H1 (cell line): ENCODE measurements around the gene UPK3BL2. TPM values are rescaled to one million over a fixed set of nuclear protein-coding genes. Genes with fewer than 3 reads are reported as not detected.
A peak's percentile ranks its signal among the peaks of the same experiment; 100 is the strongest.
"Not testable (repeated sequence)": the region's sequence is repeated elsewhere in the genome, so short reads cannot be mapped to it uniquely, and the experiment has no call there.

Experiments used
- CTCF ChIA-PET: fragments of 300-600 bp; sonication (Branson Sonifier 250); formaldehyde crosslinking; loops from one replicate; lab custom pipeline; 2021; ENCODE audit not compliant: partially characterized antibody; lab: Charles Lee
- POLR2A ChIA-PET: fragments of 300-600 bp; sonication (Branson Sonifier 250); formaldehyde crosslinking; loops from one replicate; lab custom pipeline; 2021; ENCODE audit warnings: inconsistent platforms; ENCODE audit not compliant: partially characterized antibody; lab: Charles Lee
- DNase-seq, 2 experiments: peaks; one replicate each; pipeline versions ENCODE4 v3.0.0 to v3.0.0-alpha.2; 2010 to 2022; ENCODE audit warnings: low spot score in 2 of 2, low read depth in 1 of 2, mixed read lengths in 1 of 2
- FAIRE-seq: peaks from 2 replicates; lab custom pipeline; 2011; peaks lifted over from hg19 to GRCh38; lab: Jason Lieb, UNC
- H2AFZ ChIP-seq: 2 replicates; pipeline ENCODE4 v1.8.1; 2012; ENCODE audit warnings: low read length, inconsistent platforms
- H2AK5ac ChIP-seq: 2 replicates; pipeline ENCODE4 v1.6.1; 2013; ENCODE audit warnings: low read depth, low read length
- H2BK120ac ChIP-seq: replicated peaks from 2 replicates; pipeline ENCODE3; 2013; ENCODE audit warnings: low read depth, low read length, inconsistent platforms
- H2BK12ac ChIP-seq: 2 replicates; pipeline ENCODE4 v1.6.1; 2013; ENCODE audit warnings: low read depth, low read length
- H2BK15ac ChIP-seq: 2 replicates; pipeline ENCODE4 v1.6.1; 2013; ENCODE audit warnings: low read length
- H2BK20ac ChIP-seq: 2 replicates; pipeline ENCODE4 v1.6.1; 2013; ENCODE audit warnings: low read length
- H2BK5ac ChIP-seq: 2 replicates; pipeline ENCODE4 v1.6.1; 2013; ENCODE audit warnings: low read depth, low read length
- H3K14ac ChIP-seq: 2 replicates; pipeline ENCODE4 v1.6.1; 2013; ENCODE audit warnings: inconsistent platforms; ENCODE audit not compliant: insufficient read length
- H3K18ac ChIP-seq: 2 replicates; pipeline ENCODE4 v1.6.1; 2013; ENCODE audit warnings: low read length; ENCODE audit errors: extremely low read depth
- H3K23ac ChIP-seq: 2 replicates; pipeline ENCODE4 v1.6.1; 2013; ENCODE audit warnings: inconsistent platforms; ENCODE audit not compliant: insufficient read length
- H3K23me2 ChIP-seq: 2 replicates; pipeline ENCODE4 v1.6.1; 2013; ENCODE audit warnings: low read depth, low read length
- H3K27ac ChIP-seq: 2 replicates; pipeline ENCODE4 v1.6.1; 2011; ENCODE audit warnings: low read depth, low read length, inconsistent platforms
- H3K27me3 ChIP-seq, 4 experiments: replicated peaks in 1 of 4; 1 replicate in 1 of 4; 2 replicates in 3 of 4; pipeline versions ENCODE4 v1.6.1 to v1.8.1; 2011 to 2013; ENCODE audit warnings: low read length in 3 of 4, mild to moderate bottlenecking in 3 of 4, inconsistent platforms in 2 of 4, mixed read lengths in 2 of 4, moderate library complexity in 1 of 4; ENCODE audit not compliant: control insufficient read depth in 3 of 4, insufficient read depth in 3 of 4; ENCODE audit errors: extremely low read depth in 1 of 4
- H3K36me3 ChIP-seq, 4 experiments: 2 replicates each; pipeline versions ENCODE4 v1.6.1 to v1.8.1; 2011 to 2013; ENCODE audit warnings: mild to moderate bottlenecking in 4 of 4, low read length in 3 of 4, moderate library complexity in 2 of 4, control low read depth in 1 of 4, inconsistent platforms in 1 of 4; ENCODE audit not compliant: insufficient read depth in 4 of 4, control insufficient read depth in 2 of 4
- H3K4ac ChIP-seq: replicated peaks from 2 replicates; pipeline ENCODE3; 2013; ENCODE audit warnings: low read length, low read depth, mixed read lengths, inconsistent platforms; ENCODE audit not compliant: insufficient read length
- H3K4me1 ChIP-seq, 4 experiments: replicated peaks in 1 of 4; 1 replicate in 1 of 4; 2 replicates in 3 of 4; pipeline versions ENCODE4 v1.6.1 to v1.8.1; 2011 to 2013; ENCODE audit warnings: low read length in 3 of 4, inconsistent platforms in 2 of 4, mixed read lengths in 1 of 4; ENCODE audit not compliant: insufficient read depth in 4 of 4, control insufficient read depth in 3 of 4
- H3K4me2 ChIP-seq, 2 experiments: 2 replicates each; pipeline versions ENCODE4 v1.6.1 to v1.8.1; 2011 to 2013; ENCODE audit warnings: low read depth in 2 of 2, low read length in 2 of 2, control low read depth in 1 of 2, inconsistent platforms in 1 of 2, mild to moderate bottlenecking in 1 of 2; ENCODE audit not compliant: insufficient read depth in 1 of 2
- H3K4me3 ChIP-seq, 4 experiments: fragments of 200-600, 300-600 bp in 1 of 4; sonication (generic), shearing (Covaris generic), sonication (Bioruptor Twin) in 1 of 4; 2 replicates each; pipeline versions ENCODE4 v1.5.1 to v1.8.1; 2011 to 2016; ENCODE audit warnings: low read length in 4 of 4, low read depth in 3 of 4, control low read depth in 2 of 4, inconsistent platforms in 2 of 4, mild to moderate bottlenecking in 2 of 4, mixed read lengths in 1 of 4, moderate library complexity in 1 of 4; ENCODE audit not compliant: insufficient read depth in 2 of 4; ENCODE audit errors: extremely low read depth in 1 of 4
- H3K56ac ChIP-seq: replicated peaks from 2 replicates; pipeline ENCODE3; 2013; ENCODE audit warnings: low read depth, mild to moderate bottlenecking, mixed read lengths, low read length, inconsistent platforms; ENCODE audit not compliant: insufficient read length
- H3K79me1 ChIP-seq: 2 replicates; pipeline ENCODE4 v1.6.1; 2013; ENCODE audit warnings: low read depth, low read length, control low read depth
- H3K79me2 ChIP-seq, 2 experiments: 2 replicates each; pipeline versions ENCODE4 v1.6.1 to v1.8.1; 2012 to 2013; ENCODE audit warnings: low read length in 2 of 2, mild to moderate bottlenecking in 2 of 2, inconsistent platforms in 1 of 2; ENCODE audit not compliant: insufficient read depth in 2 of 2, control insufficient read depth in 1 of 2
- H3K9ac ChIP-seq, 4 experiments: replicated peaks in 1 of 4; 1 replicate in 1 of 4; 2 replicates in 3 of 4; pipeline versions ENCODE4 v1.6.1 to v1.8.1; 2011 to 2013; ENCODE audit warnings: low read depth in 3 of 4, low read length in 3 of 4, control low read depth in 2 of 4, mild to moderate bottlenecking in 2 of 4, moderate library complexity in 2 of 4, inconsistent platforms in 1 of 4; ENCODE audit errors: extremely low read depth in 1 of 4
- H3K9me3 ChIP-seq, 2 experiments: 2 replicates each; pipeline versions ENCODE4 v1.6.1 to v1.8.1; 2012 to 2013; ENCODE audit warnings: mild to moderate bottlenecking in 2 of 2, moderate library complexity in 2 of 2, control low read depth in 1 of 2, inconsistent platforms in 1 of 2, low read depth in 1 of 2, low read length in 1 of 2, mixed read lengths in 1 of 2; ENCODE audit not compliant: insufficient read depth in 2 of 2
- H4K20me1 ChIP-seq, 2 experiments: replicated peaks in 1 of 2; 2 replicates each; pipeline versions ENCODE3 to v1.8.1; 2011 to 2013; ENCODE audit warnings: inconsistent platforms in 2 of 2, low read length in 2 of 2, mild to moderate bottlenecking in 1 of 2; ENCODE audit not compliant: insufficient read depth in 2 of 2, control insufficient read depth in 1 of 2
- H4K5ac ChIP-seq: 2 replicates; pipeline ENCODE4 v1.6.1; 2013; ENCODE audit warnings: low read length, low read depth, mixed read lengths, inconsistent platforms; ENCODE audit not compliant: insufficient read length
- H4K8ac ChIP-seq: 2 replicates; pipeline ENCODE4 v1.8.0; 2013; ENCODE audit warnings: mild to moderate bottlenecking, moderate library complexity, low read length, inconsistent platforms; ENCODE audit not compliant: insufficient read depth; ENCODE audit errors: extremely low read depth
- H4K91ac ChIP-seq: replicated peaks from 2 replicates; pipeline ENCODE3; 2013; ENCODE audit warnings: low read length, mixed read lengths, inconsistent platforms; ENCODE audit not compliant: insufficient read length
- CTCF ChIP-seq, 3 experiments: IDR thresholded peaks; 1 replicate in 2 of 3; 2 replicates in 1 of 3; pipeline versions ENCODE4 v1.5.1 to v1.6.1; 2011; ENCODE audit warnings: low read length in 3 of 3, mild to moderate bottlenecking in 3 of 3, inconsistent platforms in 2 of 3, low read depth in 1 of 3, moderate library complexity in 1 of 3; ENCODE audit not compliant: insufficient read depth in 1 of 3; ENCODE audit errors: control extremely low read depth in 1 of 3
- KDM4A ChIP-seq: IDR thresholded peaks from one replicate; pipeline ENCODE4 v1.7.1; 2012; ENCODE audit warnings: low read depth, mild to moderate bottlenecking, moderate library complexity, low read length, inconsistent platforms; ENCODE audit not compliant: severe bottlenecking
- KDM5A ChIP-seq: fragments of 200-600 bp; IDR thresholded peaks from 2 replicates; pipeline ENCODE4 v1.7.1; 2012; ENCODE audit warnings: mild to moderate bottlenecking, low read length, inconsistent platforms, mixed read lengths
- NRF1 ChIP-seq: IDR thresholded peaks from 2 replicates; pipeline ENCODE4 v1.6.1; 2011; ENCODE audit warnings: mild to moderate bottlenecking, low read depth, low read length, improper control_type of control experiment
- PHF8 ChIP-seq: fragments of 200-600 bp; sonication (generic); conservative IDR thresholded peaks from 2 replicates; pipeline ENCODE4 v1.7.1; 2012; ENCODE audit warnings: low read depth, mild to moderate bottlenecking, inconsistent platforms, low read length, moderate library complexity
- POLR2A ChIP-seq, 2 experiments: IDR thresholded peaks; 1 replicate in 1 of 2; 2 replicates in 1 of 2; pipeline ENCODE4 v1.6.1; 2011; ENCODE audit warnings: low read depth in 2 of 2, low read length in 2 of 2, mild to moderate bottlenecking in 2 of 2; ENCODE audit errors: control extremely low read depth in 1 of 2
- POLR2AphosphoS5 ChIP-seq: IDR thresholded peaks from 2 replicates; pipeline ENCODE4 v1.6.1; 2011; ENCODE audit warnings: low read depth, low read length
- SP2 ChIP-seq: IDR thresholded peaks from 2 replicates; pipeline ENCODE4 v1.6.1; 2012; ENCODE audit warnings: mild to moderate bottlenecking, low read length, inconsistent platforms
- TAF1 ChIP-seq: IDR thresholded peaks from 2 replicates; pipeline ENCODE4 v1.6.1; 2011; ENCODE audit warnings: mild to moderate bottlenecking, low read depth, low read length
- WGBS, 2 experiments: shearing (Covaris generic) in 1 of 2; methylation state at CpG; one replicate each; pipeline versions ENCODE4 v1.1.6 to v1.1.7; 2013 to 2015; ENCODE audit warnings: low lambda C conversion rate in 2 of 2, mixed read lengths in 2 of 2, inconsistent platforms in 1 of 2, low coverage in 1 of 2, missing lambda C conversion rate in 1 of 2; ENCODE audit not compliant: insufficient replicate concordance in 2 of 2, insufficient coverage in 1 of 2, insufficient read length in 1 of 2; ENCODE audit errors: extremely low coverage in 1 of 2, missing lambda C conversion rate in 1 of 2; 5-methylcytosine and 5-hydroxymethylcytosine counted together
- polyA plus RNA-seq, 7 experiments: library from polyadenylated mRNA; depleted of rRNA in 3 of 7; stranded (reverse) in 5 of 7; unstranded in 2 of 7; fragments of >200 nt in 5 of 7; fragments of 200-250 nt in 2 of 7; gene quantifications; 1 replicate in 5 of 7; 2 replicates in 1 of 7; 4 replicates in 1 of 7; pipeline versions ENCODE4 v1.2.1 to v1.2.3, GENCODE V29; 2011 to 2013; ENCODE audit warnings: missing spikeins in 2 of 7, mixed read lengths in 2 of 7
- total RNA-seq: library from RNA; stranded (reverse); fragmentation: NEBNext Ultra II Directional; extraction: Animal tissue kit (Norgen Biotek cat#: 25700); gene quantifications from 2 replicates; pipeline ENCODE4 v1.2.1, GENCODE V29; 2021

Gene UPK3BL2
- total and polyA plus RNA-seq, 2 of the 8 experiments (the other 6 are each of a cell fraction or from before 2014, with no cell fraction given), result 12.4 to 22.6 TPM

- peak within 1 kb of the TSS; percentile 56 to 73 (median 68) for H3K9ac ChIP-seq
- H2AFZ ChIP-seq, H3K14ac ChIP-seq, H2BK12ac ChIP-seq, H2BK120ac ChIP-seq, H3K4me1 ChIP-seq, H2BK15ac ChIP-seq, H3K23ac ChIP-seq, H3K56ac ChIP-seq, H3K79me1 ChIP-seq, H3K9me3 ChIP-seq, H4K8ac ChIP-seq, H3K27me3 ChIP-seq, FAIRE-seq, H3K27ac ChIP-seq, H3K18ac ChIP-seq, H3K4ac ChIP-seq, H4K91ac ChIP-seq, H2BK5ac ChIP-seq, H4K20me1 ChIP-seq, H3K36me3 ChIP-seq, H3K79me2 ChIP-seq, H2BK20ac ChIP-seq, H2AK5ac ChIP-seq, H3K23me2 ChIP-seq, POLR2A ChIA-PET: not testable (repeated sequence)
- 0% methylated on average over 31 of the region's 64 CpGs; no CpG with 5 or more reads in 1 of the 2 experiments for WGBS, 2 experiments
- CTCF ChIA-PET, result interaction anchor here (0.6 kb wide), 1 partner anchor 234 kb away, joined by 3 read pairs; no protein-coding TSS in a partner anchor
- DNase-seq, result peak; percentile 75 to 100
- H3K4me3 ChIP-seq, result peak within 1 kb of the TSS; percentile 64 to 76 (median 69)
- H4K5ac ChIP-seq, result peak within 1 kb of the TSS; percentile 33
- peak within 1 kb of the TSS; percentile 29 to 55; a peak in 3 of 4 replicates for H3K4me2 ChIP-seq
- TF ChIP-seq KDM4A (peak; percentile 33), POLR2A (IDR thresholded peaks at IDR 0.05; ENCODE audit: control extremely low read depth in 1 of 2, low read depth in 2 of 2, low read length in 2 of 2) (peak in 1 of 2 experiments; percentile 51; a peak in 1 of 3 replicates), TAF1 (peak; percentile 77), NRF1 (peak; percentile 43), KDM5A (peak; percentile 29; the same call in 1 of the 2 replicates), POLR2AphosphoS5 (0 out of 2 replicates have a peak, but pooled peaks have one; percentile 35), PHF8 (peak; percentile 75), SP2 (peak; percentile 24; the same call in 1 of the 2 replicates), CTCF (IDR thresholded peaks at IDR 0.05; ENCODE audit: control extremely low read depth in 1 of 3, insufficient read depth in 1 of 3, low read depth in 1 of 3, low read length in 3 of 3) (peak in 2 of 3 experiments; percentile 24 to 25; a peak in 2 of 4 replicates)
Measured at GRCh38 chr7:102572261-102573239, 29.1 kb upstream of the UPK3BL2 start, which contains the start of gene POLR2J3. POLR2J3 (minus strand) TSS chr7:102572583; CDS start chr7:102572521, 62 bp downstream.
